Right forelimb (tissue), 1 donor: ENCODE measurements around the gene CHSY3.

Source experiments
- DNase-seq: peaks from one replicate; pipeline ENCODE4 v3.0.0-alpha.2; 2018

Gene CHSY3

DNA sequence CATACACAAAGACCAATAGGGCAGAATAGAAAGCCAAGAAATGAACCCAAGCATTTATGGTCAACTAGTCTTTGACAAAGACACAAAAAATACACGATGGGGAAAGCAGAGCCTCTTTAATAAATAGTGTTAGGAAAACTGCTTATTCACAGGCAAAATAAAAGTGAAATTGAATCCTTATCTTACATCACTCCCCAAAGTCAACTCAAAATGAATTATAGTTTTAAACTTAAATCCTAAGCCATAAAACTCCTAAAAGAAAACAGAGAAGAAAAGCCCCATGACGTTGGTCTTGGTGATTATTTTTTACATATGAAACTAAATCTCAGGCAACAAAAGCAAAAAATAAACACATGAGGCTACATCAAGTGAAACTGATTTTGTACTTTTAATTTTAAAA, 46.8 kb downstream of the CHSY3 start:
- no peak for DNase-seq

GRCh38 chr5:129958581-129958980, 54.3 kb downstream of the CHSY3 start:
- DNase-seq: no peak

- no peak for DNase-seq
Observed at GRCh38 chr5:129960831-129961230, 56.6 kb downstream of the CHSY3 start.

GRCh38 chr5:129962506-129962905, 58.2 kb downstream of the CHSY3 start:
- no peak for DNase-seq

- DNase-seq: no peak
Observed at GRCh38 chr5:129963359-129963758, 59.1 kb downstream of the CHSY3 start.

DNA sequence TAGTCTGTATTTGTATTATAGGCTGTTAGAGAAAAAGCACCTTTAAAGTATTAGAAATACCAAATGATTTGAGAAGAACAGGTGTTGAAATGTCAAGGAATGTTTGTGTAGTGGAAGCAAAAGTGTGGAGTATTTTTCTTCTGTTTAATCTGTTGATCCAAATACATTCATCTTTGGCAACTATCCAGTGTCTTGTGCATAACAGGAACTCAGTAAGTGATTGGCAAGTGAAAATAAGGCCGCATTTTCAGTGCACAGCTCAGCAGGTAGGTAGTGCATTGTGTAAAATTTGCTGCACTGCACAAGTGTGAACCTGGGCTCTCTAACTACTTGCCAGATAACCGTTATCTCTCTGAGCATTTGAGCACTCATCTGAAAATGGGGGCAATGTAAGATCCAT, 61.8 kb downstream of the CHSY3 start:
- DNase-seq: no peak

DNA sequence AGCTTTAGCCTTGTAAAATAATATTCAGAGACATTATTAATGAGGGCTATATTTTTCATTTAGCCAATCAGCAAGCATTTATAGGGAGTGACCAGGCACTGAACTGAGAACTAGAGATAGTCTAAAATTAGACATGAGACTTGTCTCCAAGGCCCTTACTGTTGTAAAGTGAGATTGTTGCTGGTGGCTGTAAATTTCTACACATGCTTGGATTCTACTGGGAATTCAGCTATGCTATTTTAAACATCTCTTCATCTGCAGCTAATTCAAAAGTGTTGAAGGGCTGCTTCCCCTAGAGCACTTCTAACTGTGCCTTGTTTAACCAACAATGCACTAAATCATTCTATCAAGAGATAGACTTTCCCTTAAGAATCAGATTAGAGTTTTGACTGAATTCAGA, 67.4 kb downstream of the CHSY3 start:
- no peak for DNase-seq

GRCh38 chr5:129972465-129973141, 68.3 kb downstream of the CHSY3 start:
- DNase-seq: no peak

DNA sequence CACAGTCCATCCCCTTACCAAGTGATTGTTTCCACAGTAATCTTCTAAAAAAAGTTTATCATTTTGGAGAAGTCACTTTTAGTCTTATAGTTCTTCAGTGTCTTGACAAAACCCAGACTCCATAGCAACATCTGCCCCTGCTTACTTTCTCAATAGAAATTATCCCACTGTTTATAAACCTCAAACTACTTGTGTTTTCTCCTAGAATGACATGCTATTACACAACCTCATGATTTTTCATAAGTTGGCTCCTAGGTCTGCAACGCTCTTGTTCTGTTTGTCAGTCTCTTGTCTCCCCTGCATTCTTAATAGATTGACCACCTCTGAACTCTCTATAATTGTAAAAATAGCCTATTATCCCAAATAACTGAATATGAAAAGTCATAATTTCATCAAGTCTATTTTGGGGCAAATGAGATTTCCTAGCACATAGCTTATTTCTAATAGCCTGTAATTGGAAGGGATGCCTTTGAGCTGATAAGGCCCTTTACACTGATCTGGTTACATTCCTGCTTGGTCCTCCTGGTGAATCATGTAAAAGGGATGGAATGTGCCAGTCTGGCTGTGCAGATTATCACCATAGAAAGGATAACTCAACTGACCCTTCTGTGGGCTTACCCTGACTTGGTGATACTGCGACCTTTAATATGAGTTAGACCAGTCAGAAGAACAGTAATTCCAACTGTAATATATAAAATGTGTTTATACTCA, 69.6 kb downstream of the CHSY3 start:
- DNase-seq: no peak

- no peak for DNase-seq
Observed at GRCh38 chr5:129977810-129978209, 73.5 kb downstream of the CHSY3 start.

DNA sequence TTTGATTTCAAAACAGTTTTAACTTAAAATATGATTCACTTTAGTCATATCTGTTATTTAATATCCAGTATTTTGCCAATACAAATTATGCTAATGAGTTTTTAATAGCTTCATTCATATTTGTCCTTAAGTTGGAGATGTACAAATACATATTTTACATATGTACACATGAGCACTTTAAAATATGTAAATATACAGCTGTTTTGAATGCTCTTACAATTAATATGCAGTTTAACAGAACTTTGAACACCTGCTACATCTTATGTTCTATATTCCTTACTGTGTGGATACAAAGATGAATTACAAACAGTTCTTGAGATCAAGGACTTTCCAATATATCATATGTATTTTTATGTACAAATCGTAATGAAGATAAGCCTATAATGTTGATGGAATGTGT, 74.0 kb downstream of the CHSY3 start:
- DNase-seq: no peak

DNA sequence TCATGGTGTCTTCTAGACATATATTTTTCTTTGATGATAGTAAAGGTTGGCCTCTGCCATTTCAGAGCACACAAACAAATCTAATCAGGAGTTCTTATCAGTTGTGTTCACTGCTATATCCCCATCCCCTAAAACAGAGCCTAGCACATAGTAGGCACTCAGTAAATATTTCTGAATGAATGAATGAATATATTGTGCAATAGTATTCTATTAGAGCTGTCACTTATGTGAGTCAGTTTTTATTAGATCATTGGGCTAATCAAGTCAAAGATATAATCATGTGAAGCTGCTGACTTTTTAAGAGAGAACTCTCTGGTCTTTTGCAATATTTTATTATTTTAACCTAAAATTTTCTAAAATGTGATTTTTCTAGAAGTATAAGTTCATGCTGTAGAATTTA, 84.2 kb downstream of the CHSY3 start:
- no peak for DNase-seq

- no peak for DNase-seq
Observed at GRCh38 chr5:129991780-129992179, 87.5 kb downstream of the CHSY3 start.

GRCh38 chr5:129996896-129997295, 92.6 kb downstream of the CHSY3 start:
- no peak for DNase-seq

GRCh38 chr5:130000460-130000859, 96.2 kb downstream of the CHSY3 start:
- no peak for DNase-seq

DNA sequence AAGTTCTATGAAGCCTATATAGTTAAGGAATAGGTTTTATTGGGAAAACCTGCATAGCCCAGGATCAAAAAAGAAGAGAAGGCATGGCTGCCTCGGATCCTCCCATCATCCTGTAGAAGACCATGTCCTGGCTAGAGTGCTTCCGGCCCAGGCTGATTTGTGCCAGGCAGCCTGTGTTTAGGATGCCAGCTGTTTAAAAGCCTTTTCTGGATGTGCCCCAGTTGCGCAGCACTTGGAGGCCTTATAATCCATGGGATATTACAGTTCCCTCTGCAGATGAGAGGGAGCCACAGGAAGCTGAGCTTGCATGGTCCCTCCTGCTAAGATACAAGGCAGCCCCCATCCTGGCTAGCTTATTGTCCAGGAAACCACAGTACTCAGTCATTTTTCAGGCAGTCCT, 97.9 kb downstream of the CHSY3 start:
- DNase-seq: no peak

DNA sequence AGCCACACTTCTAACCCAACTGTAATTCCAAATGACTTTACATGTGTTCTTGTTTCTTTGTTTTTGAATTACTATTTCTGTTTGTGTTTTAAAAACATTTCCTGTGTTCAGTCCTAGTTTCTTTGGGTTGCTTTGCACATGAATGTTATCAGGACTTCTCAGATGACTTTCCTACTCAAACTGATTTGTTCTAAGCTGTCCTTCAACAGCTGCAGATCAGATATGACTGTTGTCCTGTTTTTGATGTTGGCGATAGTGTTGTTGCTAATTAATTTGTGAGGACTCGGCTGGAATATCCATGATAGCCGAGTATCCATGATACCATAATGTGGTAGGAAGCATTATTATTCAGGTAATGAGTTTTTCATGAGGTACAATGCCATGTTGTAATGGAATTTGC, 98.6 kb downstream of the CHSY3 start:
- DNase-seq: no peak

GRCh38 chr5:130011986-130012385, 107.7 kb downstream of the CHSY3 start:
- DNase-seq: no peak

DNA sequence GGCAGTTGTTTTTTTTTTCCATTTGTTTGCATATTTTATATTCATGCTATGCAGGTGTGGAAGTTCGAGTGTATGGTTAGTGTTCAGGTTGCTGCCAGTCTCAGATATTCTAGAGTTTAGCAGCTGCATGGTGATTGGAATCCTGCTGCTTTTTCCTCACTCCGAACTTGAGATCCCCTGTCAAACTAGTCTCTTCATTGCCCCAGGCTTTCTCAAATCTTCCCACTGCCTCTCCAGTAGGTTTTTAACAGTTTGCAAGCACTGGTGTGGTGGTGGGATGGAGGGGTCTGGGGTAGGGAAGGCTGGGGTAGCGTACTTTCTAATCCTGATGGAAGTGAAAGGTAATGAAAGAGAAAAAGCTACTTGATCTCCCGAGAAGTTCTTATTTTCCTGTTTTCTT, 112.9 kb downstream of the CHSY3 start:
- DNase-seq: no peak

DNA sequence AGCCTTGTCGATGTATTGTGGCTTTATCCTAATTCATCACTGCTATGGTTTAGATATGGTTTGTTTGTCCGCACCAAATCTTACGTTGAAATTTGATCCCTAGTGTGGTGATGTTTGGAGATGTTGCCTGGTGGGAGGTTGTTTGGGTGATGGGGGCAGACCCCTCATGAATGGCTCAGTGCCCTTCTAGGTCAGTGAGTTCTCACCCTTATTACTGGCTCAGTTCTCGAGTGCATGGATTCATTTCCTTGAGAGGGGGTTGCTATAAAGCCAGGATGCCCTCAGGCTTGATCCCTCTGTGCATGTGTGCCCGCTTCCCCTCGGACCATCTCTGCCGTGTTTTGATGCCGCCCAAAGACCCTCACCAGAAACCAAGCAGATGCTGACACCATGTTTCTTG, 114.4 kb downstream of the CHSY3 start:
- no peak for DNase-seq

- no peak for DNase-seq
Observed at GRCh38 chr5:130021000-130021399, 116.7 kb downstream of the CHSY3 start.

GRCh38 chr5:130021876-130022275, 117.6 kb downstream of the CHSY3 start:
- no peak for DNase-seq

DNA sequence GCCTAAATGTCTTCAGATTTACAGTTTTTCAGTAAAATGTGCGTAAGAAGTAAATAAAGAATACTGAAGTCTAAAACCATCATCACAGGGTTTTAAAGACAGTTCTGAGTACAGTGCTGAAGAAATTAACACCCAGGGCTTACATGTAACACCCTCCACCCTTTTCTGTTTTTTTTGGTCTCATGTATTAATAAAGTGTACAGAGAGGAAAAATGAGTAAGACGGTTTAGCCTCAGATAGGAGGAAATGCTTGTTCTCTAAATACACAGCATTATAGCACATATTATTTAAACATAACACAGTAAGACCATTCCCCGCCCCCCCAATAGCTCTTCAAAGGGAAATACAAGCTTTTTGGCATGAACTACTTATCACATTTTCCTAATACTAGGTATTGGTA, 119.3 kb downstream of the CHSY3 start:
- no peak for DNase-seq

DNA sequence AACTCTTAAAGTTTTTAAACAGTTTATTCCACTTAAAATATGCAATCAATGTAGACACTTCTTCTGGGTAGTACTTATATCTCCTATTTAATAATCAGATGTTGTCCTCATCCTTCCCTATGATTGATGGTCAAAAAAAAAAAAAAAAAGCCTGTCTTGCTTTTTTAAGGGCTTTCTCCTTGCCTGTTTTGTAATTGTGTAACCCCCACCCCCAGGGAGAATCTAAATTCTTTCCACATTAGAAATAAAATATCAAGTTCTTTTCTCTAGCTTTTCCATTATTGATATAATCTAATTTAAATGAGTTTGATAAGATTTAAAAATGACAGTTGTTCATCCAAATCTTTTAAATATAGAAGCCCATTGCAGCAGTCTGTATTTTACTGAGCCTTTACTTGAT, 119.7 kb downstream of the CHSY3 start:
- DNase-seq: no peak

- DNase-seq: no peak
Observed at GRCh38 chr5:130025511-130025910, 121.2 kb downstream of the CHSY3 start.
